ENCODE results near the gene NHERF1. TPM values are rescaled to one million over a fixed set of nuclear protein-coding genes. Genes with fewer than 3 reads are reported as not detected.

Gene NHERF1
- total and polyA plus RNA-seq, 2 of the 13 experiments (the other 11 are each of a cell fraction or from before 2014, with no cell fraction given), result 169 to 269 TPM

GRCh38 chr17:74750327-74751069, 2.1 kb downstream of the NHERF1 start (continued):
- TF ChIP-seq ZNF276 (CRISPR knock-in tag; IDR thresholded peaks at IDR 0.05; ENCODE audit: low read depth) (no peak), NFKBIZ (CRISPR knock-in tag; IDR thresholded peaks at IDR 0.05) (no peak), PHF8 (CRISPR knock-in tag; IDR thresholded peaks at IDR 0.05) (peak; percentile 39; the same call in 1 of the 2 replicates), CHD2 (IDR thresholded peaks at IDR 0.05; ENCODE audit: low read depth, low read length) (no peak), NKX3-1 (CRISPR knock-in tag; IDR thresholded peaks at IDR 0.05) (peak; percentile 78; the same call in 1 of the 2 replicates), ZSCAN22 (CRISPR knock-in tag; IDR thresholded peaks at IDR 0.05) (no peak), ZNF33B (CRISPR knock-in tag; IDR thresholded peaks at IDR 0.05) (no peak), IRF9 (CRISPR knock-in tag; IDR thresholded peaks at IDR 0.05; ENCODE audit: borderline replicate concordance) (peak; percentile 61; the same call in 1 of the 2 replicates), ONECUT2 (CRISPR knock-in tag; IDR thresholded peaks at IDR 0.05) (peak; percentile 100), NFIB (CRISPR knock-in tag; IDR thresholded peaks at IDR 0.05; ENCODE audit: borderline replicate concordance) (0 out of 2 replicates have a peak, but pooled peaks have one; percentile 71), POLR2G (IDR thresholded peaks at IDR 0.05; ENCODE audit: low read depth, low read length) (peak; percentile 86), XRCC5 (optimal IDR thresholded peaks at IDR 0.05; ENCODE audit: low read length) (peak; percentile 87), NR3C1 (CRISPR knock-in tag; IDR thresholded peaks at IDR 0.05) (no peak), SKI (IDR thresholded peaks at IDR 0.05; ENCODE audit: partially characterized antibody) (peak; percentile 36), HOXA7 (CRISPR knock-in tag; IDR thresholded peaks at IDR 0.05) (no peak), RFXAP (CRISPR knock-in tag; IDR thresholded peaks at IDR 0.05; ENCODE audit: borderline replicate concordance) (peak; percentile 90), GTF3A (CRISPR knock-in tag; conservative IDR thresholded peaks at IDR 0.05) (no peak), TCF7 (IDR thresholded peaks at IDR 0.05; ENCODE audit: low read depth) (no peak), ZFP36 (IDR thresholded peaks at IDR 0.05; ENCODE audit: borderline replicate concordance, low read depth, low read length, partially characterized antibody) (no peak), SP5 (CRISPR knock-in tag; IDR thresholded peaks at IDR 0.05; ENCODE audit: borderline replicate concordance, low read depth) (peak; percentile 88), ZNF232 (CRISPR knock-in tag; IDR thresholded peaks at IDR 0.05; ENCODE audit: borderline replicate concordance) (peak; percentile 96)
- TF ChIP-seq, protein P1, sequence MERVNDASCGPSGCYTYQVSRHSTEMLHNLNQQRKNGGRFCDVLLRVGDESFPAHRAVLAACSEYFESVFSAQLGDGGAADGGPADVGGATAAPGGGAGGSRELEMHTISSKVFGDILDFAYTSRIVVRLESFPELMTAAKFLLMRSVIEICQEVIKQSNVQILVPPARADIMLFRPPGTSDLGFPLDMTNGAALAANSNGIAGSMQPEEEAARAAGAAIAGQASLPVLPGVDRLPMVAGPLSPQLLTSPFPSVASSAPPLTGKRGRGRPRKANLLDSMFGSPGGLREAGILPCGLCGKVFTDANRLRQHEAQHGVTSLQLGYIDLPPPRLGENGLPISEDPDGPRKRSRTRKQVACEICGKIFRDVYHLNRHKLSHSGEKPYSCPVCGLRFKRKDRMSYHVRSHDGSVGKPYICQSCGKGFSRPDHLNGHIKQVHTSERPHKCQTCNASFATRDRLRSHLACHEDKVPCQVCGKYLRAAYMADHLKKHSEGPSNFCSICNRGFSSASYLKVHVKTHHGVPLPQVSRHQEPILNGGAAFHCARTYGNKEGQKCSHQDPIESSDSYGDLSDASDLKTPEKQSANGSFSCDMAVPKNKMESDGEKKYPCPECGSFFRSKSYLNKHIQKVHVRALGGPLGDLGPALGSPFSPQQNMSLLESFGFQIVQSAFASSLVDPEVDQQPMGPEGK (CRISPR knock-in tag; IDR thresholded peaks at IDR 0.05), result peak; percentile 96
- TF ChIP-seq, protein P2, sequence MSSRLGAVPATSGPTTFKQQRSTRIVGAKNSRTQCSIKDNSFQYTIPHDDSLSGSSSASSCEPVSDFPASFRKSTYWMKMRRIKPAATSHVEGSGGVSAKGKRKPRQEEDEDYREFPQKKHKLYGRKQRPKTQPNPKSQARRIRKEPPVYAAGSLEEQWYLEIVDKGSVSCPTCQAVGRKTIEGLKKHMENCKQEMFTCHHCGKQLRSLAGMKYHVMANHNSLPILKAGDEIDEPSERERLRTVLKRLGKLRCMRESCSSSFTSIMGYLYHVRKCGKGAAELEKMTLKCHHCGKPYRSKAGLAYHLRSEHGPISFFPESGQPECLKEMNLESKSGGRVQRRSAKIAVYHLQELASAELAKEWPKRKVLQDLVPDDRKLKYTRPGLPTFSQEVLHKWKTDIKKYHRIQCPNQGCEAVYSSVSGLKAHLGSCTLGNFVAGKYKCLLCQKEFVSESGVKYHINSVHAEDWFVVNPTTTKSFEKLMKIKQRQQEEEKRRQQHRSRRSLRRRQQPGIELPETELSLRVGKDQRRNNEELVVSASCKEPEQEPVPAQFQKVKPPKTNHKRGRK (CRISPR knock-in tag; IDR thresholded peaks at IDR 0.05), result no peak
